IMR-90 (cell line): ENCODE measurements around the gene EXOC3L4. TPM values are rescaled to one million over a fixed set of nuclear protein-coding genes. Genes with fewer than 3 reads are reported as not detected.

Experiments used
- ATAC-seq: fragments of 200-7000 bp; cut with Tn5 transposase; 2 replicates; pipeline ENCODE4 v1.9.1; 2020; ENCODE audit warnings: low read depth, mild to moderate bottlenecking, moderate library complexity
- BruUV-seq: library from RNA; stranded (reverse); fragments of 400-500 nt; replicated peaks from 2 replicates; lab custom pipeline; 2021; lab: Mats Ljungman, UMichigan
- CTCF ChIA-PET: fragments of 300-600 bp; formaldehyde crosslinking; extraction: SDS; loops from one replicate; lab custom pipeline; 2021; ENCODE audit warnings: antibody characterized with exemption; lab: Yijun Ruan, JAX
- POLR2A ChIA-PET: fragments of 300-600 bp; sonication (Branson Sonifier 250); formaldehyde crosslinking; loops from one replicate; lab custom pipeline; 2022; ENCODE audit warnings: antibody characterized with exemption; ENCODE audit not compliant: unreplicated experiment; lab: Charles Lee
- DNase-seq: peaks from one replicate; pipeline ENCODE4 v3.0.0; 2013
- H2AFZ ChIP-seq: replicated peaks from 2 replicates; pipeline ENCODE3; 2013; ENCODE audit warnings: low read length, mild to moderate bottlenecking; ENCODE audit not compliant: poor library complexity
- H2AK5ac ChIP-seq: 2 replicates; pipeline ENCODE4 v1.6.1; 2013; ENCODE audit warnings: low read depth, low read length, inconsistent platforms
- H2AK9ac ChIP-seq: replicated peaks from 2 replicates; pipeline ENCODE3; 2013; ENCODE audit warnings: mild to moderate bottlenecking, low read depth, low read length, moderate library complexity; ENCODE audit not compliant: poor library complexity
- H2BK120ac ChIP-seq: 2 replicates; pipeline ENCODE4 v1.6.1; 2013; ENCODE audit warnings: low read depth, low read length, inconsistent platforms
- H2BK15ac ChIP-seq: 3 replicates; pipeline ENCODE4 v1.6.1; 2013; ENCODE audit warnings: low read depth, low read length, inconsistent platforms
- H2BK20ac ChIP-seq: 2 replicates; pipeline ENCODE4 v1.6.1; 2013; ENCODE audit warnings: low read depth, mild to moderate bottlenecking, inconsistent platforms, low read length, moderate library complexity
- H2BK5ac ChIP-seq: 2 replicates; pipeline ENCODE4 v1.6.1; 2013; ENCODE audit warnings: mild to moderate bottlenecking, low read depth, low read length, inconsistent platforms; ENCODE audit not compliant: poor library complexity, severe bottlenecking
- H3K14ac ChIP-seq: replicated peaks from 2 replicates; pipeline ENCODE4 v1.6.1; 2013; ENCODE audit warnings: low read depth, low read length, inconsistent platforms
- H3K18ac ChIP-seq: 2 replicates; pipeline ENCODE4 v1.6.1; 2013; ENCODE audit warnings: low read depth, low read length, control low read depth
- H3K23ac ChIP-seq: 2 replicates; pipeline ENCODE4 v1.6.1; 2013; ENCODE audit warnings: low read depth, low read length, inconsistent platforms
- H3K27ac ChIP-seq: 2 replicates; pipeline ENCODE4 v1.5.1; 2013; ENCODE audit warnings: mild to moderate bottlenecking, control low read depth, low read length; ENCODE audit not compliant: insufficient read depth
- H3K27me3 ChIP-seq: 2 replicates; pipeline ENCODE4 v1.6.1; 2013; ENCODE audit warnings: low read length; ENCODE audit not compliant: control insufficient read depth, insufficient read depth
- H3K36me3 ChIP-seq: 2 replicates; pipeline ENCODE4 v1.6.1; 2013; ENCODE audit warnings: low read length, mixed read lengths; ENCODE audit not compliant: control insufficient read depth, insufficient read depth
- H3K4ac ChIP-seq: 2 replicates; pipeline ENCODE4 v1.6.1; 2013; ENCODE audit warnings: low read depth, low read length, inconsistent platforms
- H3K4me1 ChIP-seq: 2 replicates; pipeline ENCODE4 v1.6.1; 2013; ENCODE audit warnings: low read length, mixed read lengths; ENCODE audit not compliant: control insufficient read depth, insufficient read depth
- H3K4me2 ChIP-seq: 2 replicates; pipeline ENCODE4 v1.6.1; 2013; ENCODE audit warnings: low read depth, mild to moderate bottlenecking, control low read depth, low read length, moderate library complexity
- H3K4me3 ChIP-seq: 2 replicates; pipeline ENCODE4 v1.5.1; 2013; ENCODE audit warnings: low read depth, mild to moderate bottlenecking, control low read depth, low read length, moderate library complexity; ENCODE audit not compliant: insufficient read depth
- H3K56ac ChIP-seq: 2 replicates; pipeline ENCODE4 v1.6.1; 2013; ENCODE audit warnings: low read length, inconsistent platforms; ENCODE audit not compliant: insufficient read depth; ENCODE audit errors: extremely low read depth
- H3K79me1 ChIP-seq, 2 experiments: 2 replicates each; pipeline ENCODE4 v1.6.1; 2013; ENCODE audit warnings: low read length in 2 of 2, inconsistent platforms in 1 of 2, low read depth in 1 of 2
- H3K9ac ChIP-seq: 2 replicates; pipeline ENCODE4 v1.6.1; 2013; ENCODE audit warnings: low read depth, low read length, control low read depth
- H3K9me1 ChIP-seq: 2 replicates; pipeline ENCODE4 v1.6.1; 2013; ENCODE audit warnings: low read length, inconsistent platforms; ENCODE audit not compliant: insufficient read depth
- H3K9me3 ChIP-seq: 2 replicates; pipeline ENCODE4 v1.6.1; 2013; ENCODE audit warnings: low read length; ENCODE audit not compliant: control insufficient read depth, insufficient read depth
- H4K20me1 ChIP-seq: 2 replicates; pipeline ENCODE4 v1.6.1; 2013; ENCODE audit warnings: low read length, inconsistent platforms; ENCODE audit not compliant: insufficient read depth
- H4K5ac ChIP-seq: 2 replicates; pipeline ENCODE4 v1.6.1; 2013; ENCODE audit warnings: mild to moderate bottlenecking, low read depth, low read length, control low read depth
- H4K8ac ChIP-seq, 2 experiments: 2 replicates each; pipeline ENCODE4 v1.6.1; 2013; ENCODE audit warnings: low read depth in 2 of 2, low read length in 2 of 2, control low read depth in 1 of 2, inconsistent platforms in 1 of 2
- H4K91ac ChIP-seq: 2 replicates; pipeline ENCODE4 v1.6.1; 2013; ENCODE audit warnings: low read depth, low read length, inconsistent platforms; ENCODE audit not compliant: insufficient read depth
- BHLHE40 ChIP-seq: fragments of 150-350 bp; IDR thresholded peaks from 2 replicates; pipeline ENCODE4 v1.6.1; 2016; ENCODE audit warnings: mild to moderate bottlenecking, low read depth, low read length
- CEBPB ChIP-seq: IDR thresholded peaks from 2 replicates; pipeline ENCODE4 v1.6.1; 2012; ENCODE audit warnings: low read depth, low read length, improper control_type of control experiment
- CHD1 ChIP-seq: IDR thresholded peaks from 2 replicates; pipeline ENCODE4 v1.6.1; 2012; ENCODE audit warnings: low read depth, low read length, improper control_type of control experiment
- ELK1 ChIP-seq: fragments of 150-350 bp; IDR thresholded peaks from 2 replicates; pipeline ENCODE4 v1.6.1; 2016; ENCODE audit warnings: low read depth, mild to moderate bottlenecking, low read length, moderate library complexity, borderline replicate concordance
- FOS ChIP-seq: fragments of 150-350 bp; IDR thresholded peaks from 2 replicates; pipeline ENCODE4 v1.6.1; 2016; ENCODE audit warnings: low read depth, low read length
- MAFK ChIP-seq: IDR thresholded peaks from 2 replicates; pipeline ENCODE4 v1.6.1; 2012; ENCODE audit warnings: low read depth, low read length, improper control_type of control experiment
- MAZ ChIP-seq: IDR thresholded peaks from 2 replicates; pipeline ENCODE4 v1.6.1; 2012; ENCODE audit warnings: low read depth, mild to moderate bottlenecking, low read length, improper control_type of control experiment, moderate library complexity, borderline replicate concordance
- MXI1 ChIP-seq: IDR thresholded peaks from 2 replicates; pipeline ENCODE4 v1.6.1; 2012; ENCODE audit warnings: low read depth, mild to moderate bottlenecking, low read length, moderate library complexity, borderline replicate concordance
- NFE2L2 ChIP-seq: fragments of 150-350 bp; IDR thresholded peaks from 2 replicates; pipeline ENCODE4 v1.6.1; 2016; ENCODE audit warnings: low read depth, mild to moderate bottlenecking, low read length
- POLR2A ChIP-seq: IDR thresholded peaks from 2 replicates; pipeline ENCODE4 v1.6.1; 2012; ENCODE audit warnings: mild to moderate bottlenecking, low read depth, low read length
- RAD21 ChIP-seq: IDR thresholded peaks from 2 replicates; pipeline ENCODE4 v1.6.1; 2012; ENCODE audit warnings: low read length, improper control_type of control experiment
- RCOR1 ChIP-seq: IDR thresholded peaks from 2 replicates; pipeline ENCODE4 v1.6.1; 2012; ENCODE audit warnings: mild to moderate bottlenecking, low read length, improper control_type of control experiment; ENCODE audit not compliant: insufficient replicate concordance
- RFX5 ChIP-seq: IDR thresholded peaks from 2 replicates; pipeline ENCODE4 v1.8.0; 2012; ENCODE audit warnings: low read depth, mild to moderate bottlenecking, low read length, moderate library complexity
- SMC3 ChIP-seq: fragments of 150-350 bp; IDR thresholded peaks from 2 replicates; pipeline ENCODE4 v1.6.1; 2016; ENCODE audit warnings: low read depth, mild to moderate bottlenecking, antibody characterized with exemption, low read length, moderate library complexity
- USF2 ChIP-seq: fragments of 150-350 bp; IDR thresholded peaks from 2 replicates; pipeline ENCODE4 v1.6.1; 2017; ENCODE audit warnings: mild to moderate bottlenecking, antibody characterized with exemption, low read length, low read depth
- WGBS, 2 experiments: methylation state at CpG; one replicate each; pipeline versions ENCODE4 v1.1.5 to v1.1.7; 2013; ENCODE audit warnings: missing lambda C conversion rate in 2 of 2; ENCODE audit not compliant: insufficient read length in 1 of 2; ENCODE audit errors: extremely low coverage in 2 of 2; 5-methylcytosine and 5-hydroxymethylcytosine counted together
- dilution Hi-C: fragments of 300-500 bp; cut with HindIII; formaldehyde crosslinking; loops from one replicate; pipeline ENCODE4 v1.14.3; 2018; ENCODE audit warnings: low sequenced_read_pairs; ENCODE audit not compliant: unreplicated experiment
- in situ Hi-C: fragments of 300-500 bp; cut with MboI; formaldehyde crosslinking; loops from 3 replicates; pipeline ENCODE4 v1.14.3; 2019; ENCODE audit warnings: low sequenced_read_pairs, inconsistent platforms, mixed read lengths
- intact Hi-C: fragments of 100-400 bp; cut with micrococcal nuclease; formaldehyde crosslinking; loops from 2 replicates; pipeline ENCODE4 v1.10.0; 2022
- polyA plus RNA-seq, 3 experiments: library from polyadenylated mRNA; depleted of rRNA; stranded (reverse); fragments of >200 nt; gene quantifications; 2 replicates each; pipeline ENCODE4 v1.2.3, GENCODE V29; 2012; ENCODE audit warnings: low replicate concordance in 1 of 3
- total RNA-seq: library from RNA; depleted of rRNA; stranded (reverse); fragments of >200 nt; gene quantifications from 2 replicates; pipeline ENCODE4 v1.2.3, GENCODE V29; 2012
- TF ChIP-seq, protein P1 (sequence below): conservative IDR thresholded peaks from 2 replicates; pipeline ENCODE4 v1.5.1; 2012; ENCODE audit warnings: mild to moderate bottlenecking, low read depth, low read length, improper control_type of control experiment

EXOC3L4 gene
- total and polyA plus RNA-seq, 2 of the 4 experiments (the other 2 are of a cell fraction) = not detected

GRCh38 chr14:103064978-103065377 lies 29.5 kb upstream of the EXOC3L4 start:
- Histone ChIP-seq H3K4me3 (no peak overlapping the region), H3K14ac (no peak overlapping the region), H2AFZ (no peak overlapping the region), H4K91ac (no peak overlapping the region), H3K56ac (no peak overlapping the region), H3K4ac (no peak overlapping the region), H3K4me2 (no peak overlapping the region), H3K9ac (no peak overlapping the region), H2BK5ac (no peak overlapping the region), H3K4me1 (peaks cover 2% of the 10 kb centered on the region; the same call in 1 of the 2 replicates), H2BK20ac (no peak overlapping the region), H3K27ac (no peak overlapping the region), H4K8ac (no peak overlapping the region), H3K23ac (no peak overlapping the region), H3K79me1 (0 out of 4 replicates have a peak, but pooled peaks cover 0 to 3% of the 10 kb centered on the region in 2 experiments), H3K9me1 (no peaks in the 10 kb centered on the region), H3K9me3 (no peaks in the 10 kb centered on the region), H2AK5ac (no peak overlapping the region), H2BK120ac (no peak overlapping the region), H3K18ac (no peak overlapping the region), H2AK9ac (no peak overlapping the region), H3K27me3 (no peaks in the 10 kb centered on the region), H2BK15ac (no peak overlapping the region), H3K36me3 (no peaks in the 10 kb centered on the region), H4K5ac (no peak overlapping the region), H4K20me1 (peaks cover under 1% of the 10 kb centered on the region; the same call in 1 of the 2 replicates)
- intact Hi-C loops = no loop called here
- CTCF ChIA-PET = no interaction called here
- TF ChIP-seq RAD21 (no peak), POLR2A (no peak), RCOR1 (no peak), BHLHE40 (no peak), ELK1 (no peak), RFX5 (no peak), MAZ (no peak), MAFK (no peak), CHD1 (no peak), USF2 (no peak), NFE2L2 (no peak), FOS (no peak), SMC3 (no peak), CEBPB (no peak), MXI1 (no peak)
- TF ChIP-seq, protein P1, sequence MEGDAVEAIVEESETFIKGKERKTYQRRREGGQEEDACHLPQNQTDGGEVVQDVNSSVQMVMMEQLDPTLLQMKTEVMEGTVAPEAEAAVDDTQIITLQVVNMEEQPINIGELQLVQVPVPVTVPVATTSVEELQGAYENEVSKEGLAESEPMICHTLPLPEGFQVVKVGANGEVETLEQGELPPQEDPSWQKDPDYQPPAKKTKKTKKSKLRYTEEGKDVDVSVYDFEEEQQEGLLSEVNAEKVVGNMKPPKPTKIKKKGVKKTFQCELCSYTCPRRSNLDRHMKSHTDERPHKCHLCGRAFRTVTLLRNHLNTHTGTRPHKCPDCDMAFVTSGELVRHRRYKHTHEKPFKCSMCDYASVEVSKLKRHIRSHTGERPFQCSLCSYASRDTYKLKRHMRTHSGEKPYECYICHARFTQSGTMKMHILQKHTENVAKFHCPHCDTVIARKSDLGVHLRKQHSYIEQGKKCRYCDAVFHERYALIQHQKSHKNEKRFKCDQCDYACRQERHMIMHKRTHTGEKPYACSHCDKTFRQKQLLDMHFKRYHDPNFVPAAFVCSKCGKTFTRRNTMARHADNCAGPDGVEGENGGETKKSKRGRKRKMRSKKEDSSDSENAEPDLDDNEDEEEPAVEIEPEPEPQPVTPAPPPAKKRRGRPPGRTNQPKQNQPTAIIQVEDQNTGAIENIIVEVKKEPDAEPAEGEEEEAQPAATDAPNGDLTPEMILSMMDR = no peak
- no TSS peak for BruUV-seq
- 80% methylated on average over 1 of the region's 12 CpGs; no CpG with 5 or more reads in 1 of the 2 experiments for WGBS, 2 experiments
- no peak for ATAC-seq
- in situ Hi-C loops = no loop called here
- POLR2A ChIA-PET = no interaction called here
- no peak for DNase-seq
- dilution Hi-C loops = no loop called here
